ENCODE results near the gene SLC48A1.
A peak's percentile ranks its signal among the peaks of the same experiment; 100 is the strongest.

SLC48A1 gene

DNA sequence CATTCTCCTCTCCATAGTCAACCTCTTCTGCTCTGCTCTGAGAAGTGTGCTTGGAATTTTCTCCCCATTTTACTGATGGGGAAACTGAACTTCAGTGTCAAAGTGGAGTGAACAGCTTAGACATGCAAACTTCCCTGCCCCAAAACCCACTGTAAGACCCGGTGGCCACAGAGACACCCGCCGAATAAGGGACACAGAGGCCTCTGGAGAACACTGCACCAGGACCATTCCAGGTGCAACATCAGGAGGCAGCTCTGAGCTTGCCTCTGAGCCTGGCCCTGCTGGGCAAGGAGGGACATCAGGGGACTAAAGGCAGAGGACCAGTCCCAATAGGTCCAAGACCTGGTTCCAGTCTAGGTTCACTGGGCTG, 45.0 kb downstream of the SLC48A1 start:
- DNase-seq, result no peak
- Histone ChIP-seq H3K9me3 (no peaks in the 10 kb centered on the region), H3K27ac (peak overlapping the region; percentile 91 to 99), H3K36me3 (no peaks in the 10 kb centered on the region), H3K4me3 (peak overlapping the region; percentile 62 to 81), H3K4me1 (peaks cover 12 to 83% (median 79%) of the 10 kb centered on the region in 4 donors), H3K27me3 (no peaks in the 10 kb centered on the region)
- intact Hi-C loops (cut with DNase I; ENCODE audit: low total_unique reads), result no loop called here
- TF ChIP-seq, protein P1, sequence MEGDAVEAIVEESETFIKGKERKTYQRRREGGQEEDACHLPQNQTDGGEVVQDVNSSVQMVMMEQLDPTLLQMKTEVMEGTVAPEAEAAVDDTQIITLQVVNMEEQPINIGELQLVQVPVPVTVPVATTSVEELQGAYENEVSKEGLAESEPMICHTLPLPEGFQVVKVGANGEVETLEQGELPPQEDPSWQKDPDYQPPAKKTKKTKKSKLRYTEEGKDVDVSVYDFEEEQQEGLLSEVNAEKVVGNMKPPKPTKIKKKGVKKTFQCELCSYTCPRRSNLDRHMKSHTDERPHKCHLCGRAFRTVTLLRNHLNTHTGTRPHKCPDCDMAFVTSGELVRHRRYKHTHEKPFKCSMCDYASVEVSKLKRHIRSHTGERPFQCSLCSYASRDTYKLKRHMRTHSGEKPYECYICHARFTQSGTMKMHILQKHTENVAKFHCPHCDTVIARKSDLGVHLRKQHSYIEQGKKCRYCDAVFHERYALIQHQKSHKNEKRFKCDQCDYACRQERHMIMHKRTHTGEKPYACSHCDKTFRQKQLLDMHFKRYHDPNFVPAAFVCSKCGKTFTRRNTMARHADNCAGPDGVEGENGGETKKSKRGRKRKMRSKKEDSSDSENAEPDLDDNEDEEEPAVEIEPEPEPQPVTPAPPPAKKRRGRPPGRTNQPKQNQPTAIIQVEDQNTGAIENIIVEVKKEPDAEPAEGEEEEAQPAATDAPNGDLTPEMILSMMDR (IDR thresholded peaks at IDR 0.05), result no peak

DNA sequence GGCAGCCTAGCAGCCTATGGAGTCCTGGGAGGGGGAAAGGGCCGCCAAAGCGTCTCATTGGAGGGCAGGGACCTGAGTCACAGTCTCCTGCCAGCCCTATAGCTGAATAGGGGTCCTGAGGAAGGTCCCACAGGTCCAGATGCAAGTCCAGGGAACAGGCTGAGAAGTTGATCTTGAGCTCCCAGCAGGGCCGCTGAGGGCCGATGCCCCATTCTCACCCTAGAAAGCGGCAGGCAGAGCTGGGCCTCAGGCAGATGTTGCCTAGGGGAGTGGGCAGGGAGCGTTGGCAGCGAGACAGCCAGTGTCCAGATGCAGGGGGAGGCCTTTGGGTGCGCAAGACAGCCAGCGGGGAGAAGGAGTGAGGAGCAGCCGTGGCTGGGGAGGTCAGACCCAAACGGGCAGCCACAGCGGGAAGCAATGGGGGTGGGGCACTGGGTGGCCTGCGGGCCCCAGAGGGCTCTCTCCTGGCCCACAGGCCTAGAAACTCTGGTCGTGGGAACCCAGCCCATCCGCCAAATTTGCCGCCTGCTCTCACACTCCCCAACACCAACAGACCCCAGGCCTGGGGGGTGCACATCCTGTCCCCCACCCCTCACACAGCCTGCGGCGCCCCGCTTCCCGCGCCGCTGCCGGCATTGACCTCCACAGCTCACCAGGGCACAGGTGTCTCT, 45.6 kb downstream of the SLC48A1 start:
- TF ChIP-seq, protein P1 (IDR thresholded peaks at IDR 0.05), result no peak
- Histone ChIP-seq H3K27me3 (no peaks in the 10 kb centered on the region), H3K27ac (peak overlapping the region; percentile 91 to 99), H3K4me3 (peak overlapping the region; percentile 62 to 81), H3K4me1 (peaks cover 12 to 82% (median 78%) of the 10 kb centered on the region in 4 donors), H3K36me3 (no peaks in the 10 kb centered on the region), H3K9me3 (no peaks in the 10 kb centered on the region)
- intact Hi-C loops (cut with DNase I; ENCODE audit: low total_unique reads), result no loop called here
- peak in 1 of 2 donors; percentile 83 for DNase-seq

DNA sequence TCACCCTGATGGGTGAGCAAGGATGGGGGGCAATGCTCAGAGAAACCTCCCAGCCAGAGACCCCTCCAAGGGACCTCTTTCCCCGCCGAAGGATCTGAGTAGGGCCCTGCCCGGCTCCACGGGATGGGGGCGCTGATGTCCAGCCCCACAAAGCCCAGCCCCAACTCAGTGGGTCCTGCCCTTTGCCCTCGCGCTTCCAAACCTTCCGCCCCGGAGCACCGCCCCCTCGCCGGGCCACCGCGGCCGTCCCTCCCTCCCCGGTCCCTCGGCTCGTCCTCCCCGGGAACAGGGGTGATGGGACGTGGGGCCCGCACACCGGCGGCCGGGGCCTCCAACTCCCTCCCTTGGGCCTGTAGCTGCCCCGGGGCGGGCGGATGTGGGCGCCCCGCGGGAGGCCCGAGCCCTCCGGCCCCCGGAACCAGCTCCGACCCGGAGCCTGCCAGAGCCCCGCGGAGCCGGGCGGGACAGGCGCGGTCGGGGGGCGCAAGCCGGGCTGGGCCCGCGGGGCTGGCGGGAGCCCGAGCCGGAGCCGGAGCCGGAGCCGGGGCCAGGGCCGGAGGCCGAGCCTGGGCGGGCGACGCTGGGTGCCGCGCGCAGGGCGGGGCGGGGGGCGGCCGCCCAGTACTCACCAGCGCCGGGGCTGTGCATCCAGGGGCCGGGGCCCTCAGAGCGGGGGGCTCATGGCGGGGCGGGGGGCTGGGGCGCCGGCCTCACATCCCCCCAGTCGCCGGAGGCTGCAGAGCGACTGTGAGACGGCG, 46.3 kb downstream of the SLC48A1 start:
- H3K4me1 ChIP-seq, result peaks cover 12 to 82% (median 77%) of the 10 kb centered on the region in 4 donors
- TF ChIP-seq, protein P1 (IDR thresholded peaks at IDR 0.05), result peak in 1 of 2 experiments; percentile 35
- peak overlapping the region; percentile 91 to 99 for H3K27ac ChIP-seq
- no peaks in the 10 kb centered on the region for H3K36me3 ChIP-seq
- peak overlapping the region; percentile 62 to 81 for H3K4me3 ChIP-seq
- H3K9me3 ChIP-seq, result no peaks in the 10 kb centered on the region
- DNase-seq, result peak; percentile 63 to 86
- intact Hi-C loops (cut with DNase I; ENCODE audit: low total_unique reads), result no loop called here
- no peaks in the 10 kb centered on the region for H3K27me3 ChIP-seq

DNA sequence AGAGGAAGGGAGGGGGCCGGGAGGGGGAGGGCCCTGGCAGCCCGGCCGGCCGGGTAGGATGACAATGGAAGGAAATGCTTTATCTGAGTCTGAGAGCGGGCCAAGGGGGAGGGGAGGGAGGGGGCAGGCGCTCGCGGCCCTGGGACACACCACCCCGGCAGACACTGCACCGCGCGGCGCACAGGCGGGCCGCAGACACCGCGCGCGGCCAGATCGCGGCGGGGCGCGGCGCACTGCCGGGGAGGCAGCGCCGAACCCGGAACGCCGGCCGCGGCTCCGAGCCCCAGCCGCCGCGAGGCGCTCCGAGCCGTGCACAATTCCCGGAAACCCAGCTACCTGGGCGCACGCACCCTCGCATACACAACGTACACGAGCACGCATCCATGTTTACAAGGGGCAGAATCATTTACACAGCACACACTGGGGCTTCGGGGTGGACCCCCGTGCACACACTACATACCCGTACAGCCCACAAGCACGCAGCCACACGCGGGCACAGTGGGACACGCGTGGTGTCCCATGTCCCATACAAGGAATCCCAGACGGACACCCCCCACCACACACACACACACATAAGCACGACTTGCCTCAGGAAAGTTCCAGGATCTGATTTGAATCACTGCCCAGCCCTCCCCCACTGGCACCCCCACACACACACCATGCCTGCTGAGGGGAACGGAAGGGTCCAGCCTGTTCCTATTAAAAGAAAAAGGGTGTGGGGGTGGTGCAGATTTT, 47.0 kb downstream of the SLC48A1 start, which contains the start of gene HDAC7:
Gene HDAC7 (minus strand): TSS at position 8 of the 735 bp plus-strand sequence. CDS start 118 bp downstream, outside the sequence.
- H3K27me3 ChIP-seq, result no peaks in the 10 kb centered on the region
- peaks cover 12 to 82% (median 77%) of the 10 kb centered on the region in 4 donors for H3K4me1 ChIP-seq
- intact Hi-C loops (cut with DNase I; ENCODE audit: low total_unique reads), result no loop called here
- peak within 1 kb of the TSS; percentile 91 to 99 for H3K27ac ChIP-seq
- peak; percentile 89 to 93 for DNase-seq
- H3K4me3 ChIP-seq, result peak within 1 kb of the TSS; percentile 62 to 81
- TF ChIP-seq, protein P1 (IDR thresholded peaks at IDR 0.05), result no peak
- no peaks in the 10 kb centered on the region for H3K9me3 ChIP-seq
- no peaks in the 10 kb centered on the region for H3K36me3 ChIP-seq

DNA sequence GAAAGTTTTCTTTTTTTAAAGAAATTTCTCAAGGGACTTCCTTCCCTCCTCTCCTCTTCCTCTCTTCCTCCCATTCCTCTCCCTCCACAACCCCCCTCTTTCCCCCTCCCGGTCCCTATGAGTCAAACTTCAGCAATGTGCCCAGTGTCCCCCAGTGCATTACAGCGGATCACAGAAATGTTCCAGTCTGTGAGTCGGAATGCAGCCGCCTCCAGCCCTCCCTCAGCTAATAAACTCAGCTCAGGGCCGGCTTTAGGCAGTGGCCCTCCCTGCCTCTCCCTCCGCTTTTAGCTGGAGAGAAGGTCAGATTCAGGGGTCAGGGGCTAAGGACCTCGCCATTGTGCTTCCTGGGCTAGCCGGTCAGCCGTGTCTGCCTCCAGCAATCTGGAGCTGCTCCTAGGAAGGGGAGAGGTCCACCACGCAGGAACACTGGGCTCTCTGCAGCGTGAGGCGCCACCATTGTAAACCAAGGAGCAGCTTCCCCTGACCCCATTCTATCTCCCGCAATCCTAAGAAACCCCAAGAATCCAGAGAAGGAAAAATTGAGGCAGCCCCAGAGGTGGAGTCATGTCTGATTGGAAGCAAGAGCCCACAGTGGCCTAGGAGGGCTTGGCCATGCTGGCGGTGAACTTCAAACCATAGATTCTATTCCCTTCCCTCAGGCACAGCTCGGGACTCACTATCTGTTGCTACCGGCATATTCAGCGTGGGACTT, 47.8 kb downstream of the SLC48A1 start:
- TF ChIP-seq, protein P1 (IDR thresholded peaks at IDR 0.05), result no peak
- H3K4me3 ChIP-seq, result peak overlapping the region; percentile 62 to 81
- peaks cover 12 to 82% (median 77%) of the 10 kb centered on the region in 4 donors for H3K4me1 ChIP-seq
- H3K36me3 ChIP-seq, result no peaks in the 10 kb centered on the region
- intact Hi-C loops (cut with DNase I; ENCODE audit: low total_unique reads), result no loop called here
- H3K27ac ChIP-seq, result peak overlapping the region; percentile 91 to 99
- H3K27me3 ChIP-seq, result no peaks in the 10 kb centered on the region
- DNase-seq, result peak; percentile 94 to 96
- no peaks in the 10 kb centered on the region for H3K9me3 ChIP-seq
